Myocyte (in vitro differentiated cells): ENCODE data around the gene GRK1. TPM values are rescaled to one million over a fixed set of nuclear protein-coding genes. Genes with fewer than 3 reads are reported as not detected.

ENCODE experiments used
- DNase-seq: peaks from one replicate; pipeline ENCODE4 v3.0.0-alpha.2; 2012; ENCODE audit warnings: low read depth
- total RNA-seq: library from RNA; depleted of rRNA; stranded (reverse); fragments of >200 nt; gene quantifications from 2 replicates; pipeline ENCODE4 v1.2.3, GENCODE V29; 2014

Gene GRK1
- total RNA-seq, 1 donor from 2014 or later, result not detected

GRCh38 chr13:113756441-113757097 lies 89.5 kb downstream of the GRK1 start:
- no peak for DNase-seq

GRCh38 chr13:113758651-113759524 lies 91.9 kb downstream of the GRK1 start, which contains the start of gene TMEM255B:
TMEM255B (plus strand) TSS chr13:113759226; CDS start chr13:113759270, 44 bp downstream.
- peak; percentile 72 for DNase-seq

GRCh38 chr13:113759525-113760137 lies 92.6 kb downstream of the GRK1 start:
- peak; percentile 22 for DNase-seq

GRCh38 chr13:113761136-113761535 lies 94.1 kb downstream of the GRK1 start:
- DNase-seq, result no peak

- DNase-seq, result no peak
Observed at GRCh38 chr13:113762075-113762474, 95.1 kb downstream of the GRK1 start.

- no peak for DNase-seq
Observed at GRCh38 chr13:113762538-113762937, 95.5 kb downstream of the GRK1 start.

GRCh38 chr13:113763254-113763653 lies 96.2 kb downstream of the GRK1 start:
- DNase-seq, result no peak

- no peak for DNase-seq
Observed at GRCh38 chr13:113763961-113764792, 97.2 kb downstream of the GRK1 start.

- DNase-seq, result no peak
Observed at GRCh38 chr13:113764793-113765563, 98.0 kb downstream of the GRK1 start.

GRCh38 chr13:113765564-113765910 lies 98.5 kb downstream of the GRK1 start:
- no peak for DNase-seq

- DNase-seq, result no peak
Observed at GRCh38 chr13:113766035-113766800, 99.2 kb downstream of the GRK1 start.

- no peak for DNase-seq
Observed at GRCh38 chr13:113767366-113767765, 100.3 kb downstream of the GRK1 start.

GRCh38 chr13:113768018-113768905 lies 101.2 kb downstream of the GRK1 start:
- no peak for DNase-seq

- DNase-seq, result no peak
Observed at GRCh38 chr13:113769106-113769505, 102.1 kb downstream of the GRK1 start.

GRCh38 chr13:113769881-113770280 lies 102.9 kb downstream of the GRK1 start:
- DNase-seq, result no peak

- DNase-seq, result no peak
Observed at GRCh38 chr13:113770441-113770840, 103.4 kb downstream of the GRK1 start.

- no peak for DNase-seq
Observed at GRCh38 chr13:113770937-113771336, 103.9 kb downstream of the GRK1 start.

GRCh38 chr13:113771709-113772331 lies 104.8 kb downstream of the GRK1 start:
- DNase-seq, result no peak
